ENCODE data around the gene CDC45.

DNA sequence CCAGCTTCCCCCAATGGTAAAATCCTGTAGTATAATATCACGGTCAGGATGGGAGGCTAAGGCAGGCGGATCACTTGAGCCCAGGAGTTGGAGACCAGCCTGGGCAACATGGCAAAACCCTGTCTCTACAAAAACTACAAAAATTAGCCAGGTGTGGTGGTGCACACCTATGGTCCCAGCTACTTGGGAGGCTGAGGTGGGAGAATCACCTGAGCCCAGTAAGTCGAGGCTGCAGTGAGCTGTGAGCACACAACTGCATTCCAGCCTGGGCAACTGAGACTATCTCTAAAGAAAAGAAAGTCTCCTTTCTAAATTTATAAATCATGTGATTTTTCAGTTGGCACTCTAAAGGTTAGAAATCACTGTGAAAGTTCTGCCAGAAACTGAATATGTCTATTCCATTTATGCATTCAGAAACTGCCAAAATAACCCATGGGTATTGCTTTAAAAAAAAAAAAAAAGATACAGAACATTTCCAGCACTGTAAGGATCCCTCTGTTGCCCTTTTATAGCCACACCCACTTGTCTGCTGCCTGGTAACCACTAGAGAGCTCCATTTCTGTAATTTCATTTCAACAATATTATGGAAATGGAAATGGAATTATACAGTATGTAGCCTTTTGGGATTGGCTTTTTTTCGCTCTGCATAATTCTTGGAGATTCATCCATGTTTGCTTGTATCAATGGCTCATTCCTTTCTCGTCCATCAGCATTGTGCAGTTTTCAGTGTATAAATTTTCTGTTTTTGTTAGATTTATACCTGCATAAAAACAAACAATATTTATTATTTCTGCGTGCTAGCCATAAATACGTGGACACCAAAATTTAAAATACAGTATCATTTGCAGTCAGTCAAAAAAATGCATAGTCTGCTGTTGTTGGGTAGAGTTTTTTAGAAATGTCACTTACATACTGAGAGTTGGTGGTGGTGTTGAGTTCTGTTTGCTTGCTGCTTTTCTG, 9.4 kb downstream of the CDC45 start:
- TF ChIP-seq, protein P1, sequence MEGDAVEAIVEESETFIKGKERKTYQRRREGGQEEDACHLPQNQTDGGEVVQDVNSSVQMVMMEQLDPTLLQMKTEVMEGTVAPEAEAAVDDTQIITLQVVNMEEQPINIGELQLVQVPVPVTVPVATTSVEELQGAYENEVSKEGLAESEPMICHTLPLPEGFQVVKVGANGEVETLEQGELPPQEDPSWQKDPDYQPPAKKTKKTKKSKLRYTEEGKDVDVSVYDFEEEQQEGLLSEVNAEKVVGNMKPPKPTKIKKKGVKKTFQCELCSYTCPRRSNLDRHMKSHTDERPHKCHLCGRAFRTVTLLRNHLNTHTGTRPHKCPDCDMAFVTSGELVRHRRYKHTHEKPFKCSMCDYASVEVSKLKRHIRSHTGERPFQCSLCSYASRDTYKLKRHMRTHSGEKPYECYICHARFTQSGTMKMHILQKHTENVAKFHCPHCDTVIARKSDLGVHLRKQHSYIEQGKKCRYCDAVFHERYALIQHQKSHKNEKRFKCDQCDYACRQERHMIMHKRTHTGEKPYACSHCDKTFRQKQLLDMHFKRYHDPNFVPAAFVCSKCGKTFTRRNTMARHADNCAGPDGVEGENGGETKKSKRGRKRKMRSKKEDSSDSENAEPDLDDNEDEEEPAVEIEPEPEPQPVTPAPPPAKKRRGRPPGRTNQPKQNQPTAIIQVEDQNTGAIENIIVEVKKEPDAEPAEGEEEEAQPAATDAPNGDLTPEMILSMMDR (IDR thresholded peaks at IDR 0.05) = no peak
- no peak for TF ChIP-seq POLR2A (IDR thresholded peaks at IDR 0.05)
